GM21367 (cell line): Measurements from ENCODE around the gene IP6K2.

Source experiments
- ATAC-seq: cut with Tn5 transposase; IDR thresholded peaks from one replicate; pipeline ENCODE4 v1.9.1; 2021; ENCODE audit not compliant: unreplicated experiment

The IP6K2 gene

GRCh38 chr3:48674505-48674904 is 42.5 kb downstream of the IP6K2 start:
- no peak for ATAC-seq

- no peak for ATAC-seq
Measured at GRCh38 chr3:48672522-48672921, 44.5 kb downstream of the IP6K2 start.

GRCh38 chr3:48664929-48665328 is 52.1 kb downstream of the IP6K2 start:
- ATAC-seq = no peak

GRCh38 chr3:48664313-48664644 is 52.7 kb downstream of the IP6K2 start:
- ATAC-seq = no peak

GRCh38 chr3:48663489-48664312 is 53.3 kb downstream of the IP6K2 start:
- peak; percentile 82 for ATAC-seq

- no peak for ATAC-seq
Measured at GRCh38 chr3:48662753-48663488, 54.1 kb downstream of the IP6K2 start, which contains the start of gene CELSR3. TSS of gene CELSR3 (minus strand) at chr3:48662886. CDS start at chr3:48662634, 252 bp downstream.

- no peak for ATAC-seq
Measured at GRCh38 chr3:48662145-48662752, 54.8 kb downstream of the IP6K2 start.

GRCh38 chr3:48661501-48662144 is 55.4 kb downstream of the IP6K2 start:
- no peak for ATAC-seq

GRCh38 chr3:48660800-48661400 is 56.1 kb downstream of the IP6K2 start:
- no peak for ATAC-seq

GRCh38 chr3:48656841-48657281 is 60.2 kb downstream of the IP6K2 start:
- ATAC-seq = no peak

- no peak for ATAC-seq
Measured at GRCh38 chr3:48656061-48656840, 60.8 kb downstream of the IP6K2 start.

GRCh38 chr3:48655606-48656005 is 61.4 kb downstream of the IP6K2 start:
- no peak for ATAC-seq

- ATAC-seq = no peak
Measured at GRCh38 chr3:48655063-48655462, 62.0 kb downstream of the IP6K2 start.

GRCh38 chr3:48652923-48653715 is 63.9 kb downstream of the IP6K2 start:
- no peak for ATAC-seq

- no peak for ATAC-seq
Measured at GRCh38 chr3:48651771-48652170, 65.2 kb downstream of the IP6K2 start.

GRCh38 chr3:48650723-48651122 is 66.3 kb downstream of the IP6K2 start:
- no peak for ATAC-seq

- ATAC-seq = no peak
Measured at GRCh38 chr3:48648188-48648850, 68.7 kb downstream of the IP6K2 start.

GRCh38 chr3:48647714-48648113 is 69.3 kb downstream of the IP6K2 start:
- no peak for ATAC-seq
